Endothelial cell of umbilical vein (primary cell): ENCODE measurements around the gene RNASEH2A. TPM values are rescaled to one million over a fixed set of nuclear protein-coding genes. Genes with fewer than 3 reads are reported as not detected.

ENCODE experiments used
- BruUV-seq: library from RNA; stranded (reverse); fragments of 400-500 nt; replicated peaks from 2 replicates; lab custom pipeline; 2021; lab: Mats Ljungman, UMichigan
- CTCF ChIA-PET: fragments of 300-600, 350-600 bp; sonication (Branson Sonifier 250); formaldehyde crosslinking; loops from one replicate; lab custom pipeline; 2021; ENCODE audit warnings: antibody characterized with exemption, inconsistent platforms; lab: Charles Lee
- POLR2A ChIA-PET: fragments of 300-600, 350-600 bp; sonication (Branson Sonifier 250); formaldehyde crosslinking; loops from one replicate; lab custom pipeline; 2021; ENCODE audit warnings: antibody characterized with exemption, inconsistent platforms; lab: Charles Lee
- DNase-seq: peaks from one replicate; pipeline ENCODE4 v3.0.0-alpha.2; 2011; ENCODE audit warnings: low read depth, low spot score
- FAIRE-seq: peaks from 2 replicates; lab custom pipeline; 2011; peaks lifted over from hg19 to GRCh38; lab: Jason Lieb, UNC
- H2AFZ ChIP-seq: 2 replicates; pipeline ENCODE4 v1.6.0; 2012; ENCODE audit warnings: low read depth, low read length, control low read depth, inconsistent platforms
- H3K27ac ChIP-seq: 2 replicates; pipeline ENCODE4 v1.5.1; 2011; ENCODE audit warnings: low read depth, mild to moderate bottlenecking, control low read depth, low read length, moderate library complexity; ENCODE audit not compliant: insufficient read depth
- H3K27me3 ChIP-seq, 2 experiments: 2 replicates each; pipeline versions ENCODE4 v1.6.0 to v1.6.1; 2011; ENCODE audit warnings: low read length in 2 of 2, mixed read lengths in 1 of 2; ENCODE audit not compliant: control insufficient read depth in 2 of 2, insufficient read depth in 2 of 2
- H3K36me3 ChIP-seq, 2 experiments: 2 replicates in 1 of 2; 3 replicates in 1 of 2; pipeline ENCODE4 v1.5.1; 2011; ENCODE audit warnings: low read length in 2 of 2, mild to moderate bottlenecking in 1 of 2, moderate library complexity in 1 of 2; ENCODE audit not compliant: control insufficient read depth in 2 of 2, insufficient read depth in 2 of 2; ENCODE audit errors: extremely low read depth in 1 of 2
- H3K4me1 ChIP-seq: 3 replicates; pipeline ENCODE4 v1.5.1; 2011; ENCODE audit warnings: mild to moderate bottlenecking, low read length; ENCODE audit not compliant: control insufficient read depth, insufficient read depth; ENCODE audit errors: extremely low read depth
- H3K4me2 ChIP-seq: 2 replicates; pipeline ENCODE4 v1.6.1; 2011; ENCODE audit warnings: low read length, control low read depth, mixed read lengths; ENCODE audit not compliant: insufficient read depth
- H3K4me3 ChIP-seq, 3 experiments: fragments of 200-600 bp in 1 of 3; sonication (generic), shearing (Covaris generic) in 1 of 3; replicated peaks in 1 of 3; 2 replicates each; pipeline ENCODE4 v1.5.1; 2011 to 2016; ENCODE audit warnings: control low read depth in 3 of 3, low read length in 3 of 3, mild to moderate bottlenecking in 2 of 3, inconsistent platforms in 1 of 3, low read depth in 1 of 3, moderate library complexity in 1 of 3; ENCODE audit not compliant: insufficient read depth in 1 of 3
- H3K79me2 ChIP-seq: 2 replicates; pipeline ENCODE4 v1.6.0; 2012; ENCODE audit warnings: low read length, inconsistent platforms; ENCODE audit not compliant: control insufficient read depth, insufficient read depth
- H3K9ac ChIP-seq: replicated peaks from 2 replicates; pipeline ENCODE3; 2011; ENCODE audit warnings: low read length, control low read depth; ENCODE audit not compliant: insufficient read depth; ENCODE audit errors: extremely low read depth
- H3K9me1 ChIP-seq: replicated peaks from 3 replicates; pipeline ENCODE4 v1.6.0; 2011; ENCODE audit warnings: mild to moderate bottlenecking, low read length; ENCODE audit not compliant: control insufficient read depth, insufficient read depth; ENCODE audit errors: extremely low read depth
- H3K9me3 ChIP-seq: replicated peaks from 2 replicates; pipeline ENCODE4 v1.5.1; 2012; ENCODE audit warnings: low read length, inconsistent platforms; ENCODE audit not compliant: control insufficient read depth, insufficient read depth
- H4K20me1 ChIP-seq: replicated peaks from 2 replicates; pipeline ENCODE3; 2011; ENCODE audit warnings: mild to moderate bottlenecking, low read length; ENCODE audit not compliant: control insufficient read depth, insufficient read depth; ENCODE audit errors: extremely low read depth
- CTCF ChIP-seq, 2 donors: IDR thresholded peaks; 1 replicate in 1 of 2; 2 replicates in 1 of 2; pipeline ENCODE4 v1.5.1; 2011; ENCODE audit warnings: low read length in 2 of 2, mild to moderate bottlenecking in 2 of 2, moderate library complexity in 2 of 2, control low read depth in 1 of 2, inconsistent platforms in 1 of 2, low read depth in 1 of 2; ENCODE audit not compliant: insufficient read depth in 1 of 2; ENCODE audit errors: extremely low read depth in 1 of 2
- EZH2 ChIP-seq: IDR thresholded peaks from 2 replicates; pipeline ENCODE4 v1.6.1; 2012; ENCODE audit warnings: borderline replicate concordance, low read depth, mild to moderate bottlenecking, moderate library complexity, low read length, inconsistent platforms; ENCODE audit not compliant: severe bottlenecking
- FOS ChIP-seq: IDR thresholded peaks from 2 replicates; pipeline ENCODE4 v1.6.1; 2011; ENCODE audit warnings: mild to moderate bottlenecking, low read length, moderate library complexity, borderline replicate concordance; ENCODE audit not compliant: insufficient read depth
- GATA2 ChIP-seq: IDR thresholded peaks from 2 replicates; pipeline ENCODE4 v1.7.0; 2011; ENCODE audit warnings: low read depth, mild to moderate bottlenecking, moderate library complexity, mixed read lengths, low read length; ENCODE audit not compliant: insufficient read length, insufficient read depth
- JUN ChIP-seq: IDR thresholded peaks from 2 replicates; pipeline ENCODE4 v1.6.1; 2011; ENCODE audit warnings: borderline replicate concordance, low read depth; ENCODE audit not compliant: insufficient read length, insufficient read depth
- MAX ChIP-seq: IDR thresholded peaks from 2 replicates; pipeline ENCODE4 v1.6.1; 2011; ENCODE audit not compliant: insufficient read depth, insufficient read length
- MYC ChIP-seq: IDR thresholded peaks from one replicate; pipeline ENCODE4 v1.6.1; 2011; ENCODE audit warnings: mild to moderate bottlenecking, low read depth, low read length
- POLR2A ChIP-seq: IDR thresholded peaks from 2 replicates; pipeline ENCODE4 v1.6.1; 2012; ENCODE audit warnings: low read depth, mild to moderate bottlenecking, control low read depth, low read length
- POLR2AphosphoS5 ChIP-seq: IDR thresholded peaks from 2 replicates; pipeline ENCODE4 v1.6.1; 2012; ENCODE audit warnings: low read depth, mild to moderate bottlenecking, control low read depth, low read length, moderate library complexity; ENCODE audit not compliant: insufficient read depth
- dilution Hi-C: fragments of 300-500 bp; cut with MboI; formaldehyde crosslinking; loops from one replicate; pipeline ENCODE4 v1.15.0; 2019; ENCODE audit warnings: low sequenced_read_pairs; ENCODE audit not compliant: extremely low pct_ligation_motif_present
- intact Hi-C: fragments of 100-400 bp; cut with micrococcal nuclease; formaldehyde crosslinking; loops from one replicate; pipeline ENCODE4 v1.10.0; 2022
- polyA plus RNA-seq, 4 experiments: library from polyadenylated mRNA; depleted of rRNA in 3 of 4; stranded (reverse) in 3 of 4; unstranded in 1 of 4; fragments of >200 nt; gene quantifications; 2 replicates each; pipeline versions ENCODE4 v1.2.1 to v1.2.3, GENCODE V29; 2011 to 2012; ENCODE audit warnings: missing spikeins in 1 of 4
- total RNA-seq: library from RNA; stranded (reverse); gene quantifications from 2 replicates; pipeline ENCODE4 v1.2.3, GENCODE V29; 2021

The RNASEH2A gene
- total and polyA plus RNA-seq, 2 donors (not counting 3 experiments of a cell fraction or from before 2014, with no cell fraction given), result 25.6 to 45.4 TPM

GRCh38 chr19:12858041-12858928, 51.9 kb downstream of the RNASEH2A start:
- dilution Hi-C loops (no loop called here), intact Hi-C loops (no loop called here)
- no peak for FAIRE-seq
- no peak overlapping the region for H3K9ac ChIP-seq
- no peaks in the 10 kb centered on the region for H3K4me1 ChIP-seq
- H4K20me1 ChIP-seq, result no peaks in the 10 kb centered on the region
- no peak overlapping the region for H3K27ac ChIP-seq
- H3K4me2 ChIP-seq, result no peak overlapping the region
- H3K9me1 ChIP-seq, result no peaks in the 10 kb centered on the region
- H3K27me3 ChIP-seq, result peaks cover 0 to 1% of the 10 kb centered on the region in 2 experiments
- no peak overlapping the region for H3K4me3 ChIP-seq
- ChIA-PET POLR2A (interaction anchor here (0.6 kb wide), 1 partner anchor 64 kb away, joined by 3 read pairs; no protein-coding TSS in a partner anchor), CTCF (interaction anchor here (0.6 to 1.6 kb wide), 3 partner anchors 10 to 235 kb away, joined by 3 to 6 read pairs (median 3); no protein-coding TSS in a partner anchor)
- H3K9me3 ChIP-seq, result no peaks in the 10 kb centered on the region
- no peak for DNase-seq
- TF ChIP-seq CTCF (IDR thresholded peaks at IDR 0.05; ENCODE audit: extremely low read depth in 1 of 2, insufficient read depth in 1 of 2, low read depth in 1 of 2, low read length in 2 of 2) (no peak), JUN (no peak), MAX (no peak), EZH2 (no peak), POLR2AphosphoS5 (no peak), MYC (no peak), POLR2A (no peak), FOS (no peak), GATA2 (no peak)
- no peak overlapping the region for H2AFZ ChIP-seq
- no TSS peak for BruUV-seq
- H3K36me3 ChIP-seq, result no peaks in the 10 kb centered on the region
- H3K79me2 ChIP-seq, result no peaks in the 10 kb centered on the region
